Cardiac septum (tissue), 1 donor: ENCODE measurements around the gene MIGA1. TPM values are rescaled to one million over a fixed set of nuclear protein-coding genes. Genes with fewer than 3 reads are reported as not detected.
"Not testable (repeated sequence)": the region's sequence is repeated elsewhere in the genome, so short reads cannot be mapped to it uniquely, and the experiment has no call there.

Source experiments
- DNase-seq: peaks from one replicate; pipeline ENCODE4 v3.0.0-alpha.2; 2020; ENCODE audit warnings: low spot score
- intact Hi-C: fragments of 100-400 bp; cut with DNase I; formaldehyde crosslinking; loops from one replicate; pipeline ENCODE4 v1.14.0; 2022
- long read RNA-seq: library from polyadenylated mRNA; unstranded; transcript quantifications from one replicate; pipeline ENCODE4 v2.0.0, GENCODE V29; 2021
- total RNA-seq: library from RNA; stranded (reverse); fragmentation: NEBNext Ultra II Directional; extraction: Animal tissue kit (Norgen Biotek cat#: 25700); gene quantifications from one replicate; pipeline ENCODE4 v1.2.1, GENCODE V29; 2021
- donor health status: DM: no; HTN: no; CAD: no.

The MIGA1 gene
- total RNA-seq = 11.1 TPM
- long read RNA-seq, full-length matches to known transcripts = 1 of 12 reads
- long read RNA-seq, partial matches to known transcripts = 2 of 12 reads
- long read RNA-seq, other reads (novel, unspliced or antisense) = 9 of 12 reads

- DNase-seq = peak; percentile 93
- intact Hi-C loops = loop anchor here (2.0 kb wide), 1 partner anchor 19 kb away; no protein-coding TSS in a partner anchor
These were observed at the start of gene MIGA1 for GRCh38 chr1:77779529-77780281. Gene MIGA1, plus strand, starts transcription at chr1:77779649. Its CDS starts 3,604 bp downstream, at chr1:77783253.

GRCh38 chr1:77732090-77732489 lies 47.4 kb upstream of the MIGA1 start:
- intact Hi-C loops = no loop called here
- no peak for DNase-seq

- intact Hi-C loops = no loop called here
- no peak for DNase-seq
These were observed 40.2 kb upstream of the MIGA1 start for GRCh38 chr1:77739235-77739634.

DNA sequence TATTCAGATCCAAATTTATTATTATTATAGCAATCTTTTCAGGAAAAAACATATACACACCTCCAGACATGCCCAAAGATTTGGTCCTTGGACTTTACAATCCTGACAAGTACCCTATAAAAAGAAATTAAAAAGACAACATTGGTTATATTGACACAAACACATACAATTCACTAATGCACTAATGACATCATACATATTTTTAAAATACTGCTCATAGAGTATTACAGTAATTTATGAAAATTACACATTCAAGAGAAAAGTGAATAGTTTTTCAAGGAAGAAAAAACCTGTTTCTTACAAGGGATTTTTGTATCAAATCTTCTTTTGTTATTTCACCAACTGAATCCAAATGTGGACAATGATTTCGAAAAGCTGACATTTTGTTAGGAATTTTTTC lies 38.1 kb upstream of the MIGA1 start:
- intact Hi-C loops = no loop called here
- DNase-seq = no peak

DNA sequence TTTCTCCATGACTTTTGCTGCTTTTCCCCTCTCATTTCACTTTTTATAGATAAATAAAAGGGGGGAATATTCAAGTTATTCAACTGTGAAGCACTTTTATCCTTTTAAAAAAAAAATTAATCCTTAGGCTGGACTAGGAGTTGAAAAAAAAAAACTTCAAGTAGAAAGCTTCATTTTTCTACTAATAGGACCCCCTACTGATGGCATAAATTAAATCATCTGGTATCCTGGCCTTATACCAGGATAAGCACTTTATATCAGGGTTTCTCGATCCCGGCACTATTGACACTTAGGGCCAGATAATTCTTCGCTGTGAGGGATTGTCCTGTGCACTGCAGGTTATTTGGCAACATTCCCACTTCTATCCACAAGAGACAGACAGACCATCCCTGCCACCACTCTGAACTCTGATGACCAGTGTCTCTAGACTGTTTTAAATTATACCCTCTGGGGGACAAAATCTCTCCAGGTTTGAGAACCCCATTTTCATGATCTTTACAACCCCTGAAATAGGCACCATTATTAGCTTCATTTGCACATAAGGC lies 37.4 kb upstream of the MIGA1 start:
- DNase-seq = no peak
- intact Hi-C loops = no loop called here

- no peak for DNase-seq
- intact Hi-C loops = no loop called here
These were observed 34.9 kb upstream of the MIGA1 start for GRCh38 chr1:77744576-77744975.

DNA sequence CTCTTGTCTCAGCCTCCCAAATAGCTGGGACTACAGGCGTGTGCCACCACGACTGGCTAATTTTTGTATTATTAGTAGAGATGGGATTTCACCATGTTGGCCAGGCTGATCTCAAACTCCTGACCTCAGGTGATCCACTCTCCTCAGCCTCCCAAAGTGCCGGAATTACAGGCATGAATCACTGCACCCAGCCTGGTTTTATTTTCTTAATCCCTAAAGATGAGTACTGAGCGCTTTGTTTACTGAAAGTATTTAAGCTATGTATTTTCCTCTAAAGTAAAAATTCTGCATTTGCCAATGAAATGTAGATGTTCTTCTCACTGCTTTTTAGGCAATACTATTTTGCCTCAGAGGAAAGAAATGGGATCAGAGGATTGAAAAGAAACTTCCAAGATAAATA lies 30.0 kb upstream of the MIGA1 start:
- intact Hi-C loops, DNase-seq: not testable (repeated sequence)

DNA sequence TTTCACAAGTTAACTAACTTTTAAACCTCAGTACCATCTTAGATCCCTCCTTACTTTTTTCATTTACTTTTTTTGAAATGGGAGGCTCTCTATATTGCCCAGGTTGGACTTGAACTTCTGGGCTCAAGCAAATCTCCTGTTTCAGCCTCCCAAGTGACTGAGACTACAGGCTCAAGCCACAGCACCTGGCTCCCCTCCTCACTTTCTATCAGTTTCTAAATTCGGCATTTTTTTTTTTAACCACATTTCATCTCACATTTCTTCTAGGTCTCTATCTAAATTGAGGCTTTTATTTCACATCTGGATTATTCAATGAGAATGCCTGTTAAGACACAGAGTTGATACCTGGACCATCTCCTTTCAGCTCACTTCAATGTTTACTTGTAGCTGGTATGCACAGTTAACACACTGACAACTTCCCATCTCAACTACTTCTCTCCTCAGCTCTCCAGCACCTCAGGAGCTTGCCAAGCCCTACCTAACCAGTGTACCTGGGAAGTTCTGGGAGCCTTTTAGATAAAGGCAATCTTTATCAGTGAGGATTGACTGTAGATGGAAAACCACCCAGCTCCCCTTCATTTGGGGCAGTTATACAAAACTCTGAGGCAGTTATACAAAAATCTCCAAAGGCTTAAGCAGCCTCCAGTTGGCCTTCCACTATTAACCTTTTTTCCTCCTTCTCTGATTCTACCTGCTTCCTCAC lies 23.2 kb upstream of the MIGA1 start:
- intact Hi-C loops = no loop called here
- no peak for DNase-seq

- DNase-seq = no peak
- intact Hi-C loops = no loop called here
These were observed 22.3 kb upstream of the MIGA1 start for GRCh38 chr1:77757066-77757584.

DNA sequence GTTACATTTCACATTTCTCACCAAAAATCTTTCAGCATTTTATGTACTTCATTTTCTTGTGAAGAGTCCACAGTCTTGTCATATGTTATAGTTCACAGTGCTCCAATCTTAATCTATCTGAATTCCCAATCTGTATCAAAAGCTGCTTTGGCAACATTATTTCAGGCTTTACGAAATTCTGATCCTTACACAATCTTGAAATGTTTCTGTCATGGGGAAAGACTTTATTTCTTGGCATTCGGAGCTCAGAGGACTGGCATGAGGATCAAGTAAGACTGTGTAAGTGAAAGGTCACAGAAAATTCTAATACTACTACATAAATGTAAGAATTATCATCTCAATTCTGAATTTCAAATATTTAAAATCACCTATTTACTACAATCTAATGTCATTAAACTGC lies 21.8 kb upstream of the MIGA1 start:
- intact Hi-C loops = no loop called here
- DNase-seq = no peak

DNA sequence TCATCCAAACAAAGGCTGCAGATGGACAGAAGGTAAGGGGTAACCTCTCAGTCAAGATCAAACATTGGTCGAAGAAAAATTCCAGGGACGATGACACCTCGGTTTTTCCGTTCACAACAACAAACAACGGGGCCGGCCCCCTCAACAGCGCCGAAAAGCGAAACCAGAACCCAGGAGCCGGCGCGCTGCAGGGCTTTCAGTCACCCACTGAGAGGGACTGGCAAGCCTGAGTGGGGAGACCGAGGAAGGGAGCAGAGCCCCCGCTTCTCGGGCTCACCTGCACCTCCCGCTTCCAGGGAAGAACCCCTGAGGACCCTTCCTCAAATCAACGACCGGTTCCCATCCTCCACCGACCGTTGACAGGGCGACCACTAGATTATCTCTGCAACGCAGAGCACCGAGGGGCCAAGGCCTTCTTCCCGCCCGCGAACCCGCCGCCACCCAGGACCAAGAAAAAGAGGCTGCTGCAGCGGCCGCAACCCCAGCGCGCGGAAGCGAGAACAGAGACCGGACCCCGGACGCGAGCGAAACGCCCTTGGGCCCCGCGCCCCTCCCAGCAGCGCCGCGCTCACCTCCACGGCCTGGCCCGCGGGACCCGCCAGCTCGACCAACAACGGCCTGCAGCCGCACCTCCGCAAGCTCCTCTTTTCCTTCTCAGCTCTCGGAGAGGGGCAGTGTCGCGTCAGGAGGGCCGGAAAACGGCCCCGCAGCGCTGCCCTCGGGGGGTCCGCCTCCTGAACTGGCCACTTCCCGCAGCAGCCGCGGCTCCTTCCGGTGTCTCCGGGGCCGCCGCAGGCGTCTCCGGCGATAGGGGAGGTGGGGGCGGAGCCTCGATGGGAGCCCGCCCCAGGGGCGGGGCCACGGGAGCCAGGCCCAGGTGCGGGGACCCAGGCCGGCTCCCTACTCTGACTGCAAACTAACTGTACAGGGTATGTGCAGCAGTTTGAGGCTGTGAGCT lies 20.1 kb upstream of the MIGA1 start, which contains the start of gene USP33:
USP33 (minus strand) TSS at position 782 of the 958 bp plus-strand sequence. CDS start 18,155 bp downstream, outside the sequence.
- peak; percentile 96 for DNase-seq
- intact Hi-C loops = loop anchor here (2.0 kb wide), 1 partner anchor 19 kb away; the partner anchor contains the start of gene MIGA1

- no peak for DNase-seq
- intact Hi-C loops = no loop called here
These were observed 17.4 kb upstream of the MIGA1 start for GRCh38 chr1:77762072-77762476.

- intact Hi-C loops = no loop called here
- DNase-seq = no peak
These were observed 11.4 kb upstream of the MIGA1 start for GRCh38 chr1:77768006-77768405.

- intact Hi-C loops = no loop called here
- no peak for DNase-seq
These were observed 3.3 kb upstream of the MIGA1 start for GRCh38 chr1:77776007-77776700.

DNA sequence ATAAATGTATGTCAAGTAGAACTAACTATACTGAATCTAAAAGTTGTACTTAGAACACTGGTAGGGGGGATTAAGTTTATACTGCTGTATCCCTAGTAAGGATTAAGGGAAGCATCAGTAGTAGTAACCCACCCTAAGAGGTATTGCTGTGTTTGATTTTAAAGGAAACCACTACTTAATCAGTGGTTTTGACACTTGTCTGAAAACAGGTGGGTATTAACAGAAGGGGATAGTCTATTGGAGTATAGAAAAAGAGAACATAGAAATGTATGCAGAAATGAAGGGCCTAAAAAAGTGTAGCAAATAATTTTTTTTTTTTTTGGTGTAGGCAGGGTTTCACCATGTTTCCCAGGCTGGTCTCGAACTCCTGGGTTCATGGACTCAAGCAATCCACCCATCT lies 2.2 kb downstream of the MIGA1 start:
- no peak for DNase-seq
- intact Hi-C loops = no loop called here

GRCh38 chr1:77783141-77783540 lies 3.7 kb downstream of the MIGA1 start:
- DNase-seq = no peak
- intact Hi-C loops = no loop called here

GRCh38 chr1:77786093-77786741 lies 6.8 kb downstream of the MIGA1 start:
- intact Hi-C loops, DNase-seq: not testable (repeated sequence)

GRCh38 chr1:77794550-77794949 lies 15.1 kb downstream of the MIGA1 start:
- intact Hi-C loops = no loop called here
- no peak for DNase-seq
